Measurements from ENCODE around the gene CAD.

The CAD gene

GRCh38 chr2:27201675-27202074 lies 15.5 kb upstream of the CAD start:
- H3K9ac ChIP-seq (ENCODE audit: low read depth, low read length) = no peak overlapping the region
- H3K9me3 ChIP-seq (ENCODE audit: control insufficient read depth, insufficient read depth, low read length) = no peaks in the 10 kb centered on the region
- peaks cover 74% of the 10 kb centered on the region for H3K36me3 ChIP-seq (ENCODE audit: control insufficient read depth, insufficient read depth, low read length)
- H3K4me3 ChIP-seq (ENCODE audit: low read depth, low read length) = no peak overlapping the region
- no peaks in the 10 kb centered on the region for H3K4me1 ChIP-seq (ENCODE audit: control insufficient read depth, insufficient read depth, low read length)
- H3K27ac ChIP-seq (ENCODE audit: low read depth, low read length) = no peak overlapping the region
- no peaks in the 10 kb centered on the region for H3K27me3 ChIP-seq (ENCODE audit: control insufficient read depth, insufficient read depth, low read length)

- peaks cover 86% of the 10 kb centered on the region for H3K36me3 ChIP-seq (ENCODE audit: control insufficient read depth, insufficient read depth, low read length)
- no peak overlapping the region for H3K4me3 ChIP-seq (ENCODE audit: low read depth, low read length)
These were observed 14.3 kb upstream of the CAD start for GRCh38 chr2:27202854-27203253.

GRCh38 chr2:27203741-27204140 lies 13.4 kb upstream of the CAD start:
- H3K9ac ChIP-seq (ENCODE audit: low read depth, low read length) = no peak overlapping the region
- no peaks in the 10 kb centered on the region for H3K4me1 ChIP-seq (ENCODE audit: control insufficient read depth, insufficient read depth, low read length)
- peaks cover 95% of the 10 kb centered on the region for H3K36me3 ChIP-seq (ENCODE audit: control insufficient read depth, insufficient read depth, low read length)
- no peaks in the 10 kb centered on the region for H3K9me3 ChIP-seq (ENCODE audit: control insufficient read depth, insufficient read depth, low read length)
- H3K4me3 ChIP-seq (ENCODE audit: low read depth, low read length) = no peak overlapping the region
- no peaks in the 10 kb centered on the region for H3K27me3 ChIP-seq (ENCODE audit: control insufficient read depth, insufficient read depth, low read length)
- H3K27ac ChIP-seq (ENCODE audit: low read depth, low read length) = no peak overlapping the region

More at GRCh38 chr2:27202854-27203253, 14.3 kb upstream of the CAD start:
- Histone ChIP-seq H3K9ac (ENCODE audit: low read depth, low read length) (no peak overlapping the region), H3K27ac (ENCODE audit: low read depth, low read length) (no peak overlapping the region), H3K9me3 (ENCODE audit: control insufficient read depth, insufficient read depth, low read length) (no peaks in the 10 kb centered on the region), H3K27me3 (ENCODE audit: control insufficient read depth, insufficient read depth, low read length) (no peaks in the 10 kb centered on the region), H3K4me1 (ENCODE audit: control insufficient read depth, insufficient read depth, low read length) (no peaks in the 10 kb centered on the region)

GRCh38 chr2:27204566-27204965 lies 12.6 kb upstream of the CAD start:
- H3K4me1 ChIP-seq (ENCODE audit: control insufficient read depth, insufficient read depth, low read length) = no peaks in the 10 kb centered on the region
- H3K9me3 ChIP-seq (ENCODE audit: control insufficient read depth, insufficient read depth, low read length) = no peaks in the 10 kb centered on the region
- H3K4me3 ChIP-seq (ENCODE audit: low read depth, low read length) = no peak overlapping the region
- no peak overlapping the region for H3K9ac ChIP-seq (ENCODE audit: low read depth, low read length)
- H3K36me3 ChIP-seq (ENCODE audit: control insufficient read depth, insufficient read depth, low read length) = peaks cover 99% of the 10 kb centered on the region
- no peak overlapping the region for H3K27ac ChIP-seq (ENCODE audit: low read depth, low read length)
- no peaks in the 10 kb centered on the region for H3K27me3 ChIP-seq (ENCODE audit: control insufficient read depth, insufficient read depth, low read length)

- Histone ChIP-seq H3K9ac (ENCODE audit: low read depth, low read length) (no peak overlapping the region), H3K27me3 (ENCODE audit: control insufficient read depth, insufficient read depth, low read length) (no peaks in the 10 kb centered on the region), H3K9me3 (ENCODE audit: control insufficient read depth, insufficient read depth, low read length) (no peaks in the 10 kb centered on the region), H3K4me3 (ENCODE audit: low read depth, low read length) (no peak overlapping the region), H3K4me1 (ENCODE audit: control insufficient read depth, insufficient read depth, low read length) (no peaks in the 10 kb centered on the region), H3K36me3 (ENCODE audit: control insufficient read depth, insufficient read depth, low read length) (peaks cover 98% of the 10 kb centered on the region), H3K27ac (ENCODE audit: low read depth, low read length) (no peak overlapping the region)
These were observed 12.0 kb upstream of the CAD start for GRCh38 chr2:27205206-27205605.

GRCh38 chr2:27206346-27206745 lies 10.8 kb upstream of the CAD start:
- H3K4me3 ChIP-seq (ENCODE audit: low read depth, low read length) = no peak overlapping the region
- peaks cover 88% of the 10 kb centered on the region for H3K36me3 ChIP-seq (ENCODE audit: control insufficient read depth, insufficient read depth, low read length)
- H3K27me3 ChIP-seq (ENCODE audit: control insufficient read depth, insufficient read depth, low read length) = no peaks in the 10 kb centered on the region
- H3K9ac ChIP-seq (ENCODE audit: low read depth, low read length) = no peak overlapping the region
- H3K4me1 ChIP-seq (ENCODE audit: control insufficient read depth, insufficient read depth, low read length) = no peaks in the 10 kb centered on the region
- H3K27ac ChIP-seq (ENCODE audit: low read depth, low read length) = no peak overlapping the region
- no peaks in the 10 kb centered on the region for H3K9me3 ChIP-seq (ENCODE audit: control insufficient read depth, insufficient read depth, low read length)

GRCh38 chr2:27208486-27209050 lies 8.6 kb upstream of the CAD start:
- Histone ChIP-seq H3K9me3 (ENCODE audit: control insufficient read depth, insufficient read depth, low read length) (no peaks in the 10 kb centered on the region), H3K4me3 (ENCODE audit: low read depth, low read length) (no peak overlapping the region), H3K9ac (ENCODE audit: low read depth, low read length) (no peak overlapping the region), H3K36me3 (ENCODE audit: control insufficient read depth, insufficient read depth, low read length) (peaks cover 70% of the 10 kb centered on the region), H3K27ac (ENCODE audit: low read depth, low read length) (peak overlapping the region; percentile 16), H3K4me1 (ENCODE audit: control insufficient read depth, insufficient read depth, low read length) (peaks cover 6% of the 10 kb centered on the region; the same call in 1 of the 2 replicates), H3K27me3 (ENCODE audit: control insufficient read depth, insufficient read depth, low read length) (no peaks in the 10 kb centered on the region)

GRCh38 chr2:27209621-27210401 lies 7.4 kb upstream of the CAD start:
- H3K27me3 ChIP-seq (ENCODE audit: control insufficient read depth, insufficient read depth, low read length) = no peaks in the 10 kb centered on the region
- H3K36me3 ChIP-seq (ENCODE audit: control insufficient read depth, insufficient read depth, low read length) = peaks cover 64% of the 10 kb centered on the region
- H3K9me3 ChIP-seq (ENCODE audit: control insufficient read depth, insufficient read depth, low read length) = no peaks in the 10 kb centered on the region
- no peak overlapping the region for H3K27ac ChIP-seq (ENCODE audit: low read depth, low read length)
- H3K4me1 ChIP-seq (ENCODE audit: control insufficient read depth, insufficient read depth, low read length) = peaks cover 6% of the 10 kb centered on the region; the same call in 1 of the 2 replicates
- H3K9ac ChIP-seq (ENCODE audit: low read depth, low read length) = no peak overlapping the region
- no peak overlapping the region for H3K4me3 ChIP-seq (ENCODE audit: low read depth, low read length)

GRCh38 chr2:27211241-27211942 lies 5.8 kb upstream of the CAD start:
- Histone ChIP-seq H3K36me3 (ENCODE audit: control insufficient read depth, insufficient read depth, low read length) (peaks cover 60% of the 10 kb centered on the region), H3K9me3 (ENCODE audit: control insufficient read depth, insufficient read depth, low read length) (no peaks in the 10 kb centered on the region), H3K27ac (ENCODE audit: low read depth, low read length) (peak overlapping the region; percentile 95), H3K4me1 (ENCODE audit: control insufficient read depth, insufficient read depth, low read length) (peaks cover 8% of the 10 kb centered on the region), H3K27me3 (ENCODE audit: control insufficient read depth, insufficient read depth, low read length) (no peaks in the 10 kb centered on the region), H3K9ac (ENCODE audit: low read depth, low read length) (peak overlapping the region; percentile 85), H3K4me3 (ENCODE audit: low read depth, low read length) (peak overlapping the region; percentile 99)

- Histone ChIP-seq H3K4me3 (ENCODE audit: low read depth, low read length) (peak within 1 kb of the TSS; percentile 99), H3K9me3 (ENCODE audit: control insufficient read depth, insufficient read depth, low read length) (no peaks in the 10 kb centered on the region), H3K4me1 (ENCODE audit: control insufficient read depth, insufficient read depth, low read length) (peaks cover 14% of the 10 kb centered on the region), H3K36me3 (ENCODE audit: control insufficient read depth, insufficient read depth, low read length) (peaks cover 59% of the 10 kb centered on the region), H3K27ac (ENCODE audit: low read depth, low read length) (peak within 1 kb of the TSS; percentile 95), H3K9ac (ENCODE audit: low read depth, low read length) (peak within 1 kb of the TSS; percentile 99), H3K27me3 (ENCODE audit: control insufficient read depth, insufficient read depth, low read length) (no peaks in the 10 kb centered on the region)
These were observed 5.1 kb upstream of the CAD start, which contains the start of the genes ATRAID and SLC5A6 for GRCh38 chr2:27211943-27212625. Gene ATRAID (plus strand): TSS chr2:27212041. CDS start chr2:27212369, 328 bp downstream. Gene SLC5A6 (minus strand): TSS chr2:27212268. CDS start chr2:27207650, 4,618 bp downstream.

All from HUES48 (cell line).